ENCODE data around the gene RAD18. TPM values are rescaled to one million over a fixed set of nuclear protein-coding genes. Genes with fewer than 3 reads are reported as not detected.

RAD18 gene
- total RNA-seq, 1 donor from 2014 or later: 6.0 TPM

- peaks cover 10% of the 10 kb centered on the region for H3K36me3 Mint-ChIP-seq (ENCODE audit: low read depth, unreplicated experiment)
- H3K4me3 ChIP-seq (ENCODE audit: insufficient read depth, low read depth, low read length): no peak overlapping the region
These were observed 78.5 kb downstream of the RAD18 start for GRCh38 chr3:8884630-8885290.

GRCh38 chr3:8882642-8883041, 80.6 kb downstream of the RAD18 start:
- Histone ChIP-seq H3K4me1 (ENCODE audit: insufficient read depth, low read length) (peaks cover 26% of the 10 kb centered on the region), H3K27ac (ENCODE audit: low read depth, low read length) (no peak overlapping the region), H2AFZ (ENCODE audit: low read depth, low read length) (no peak overlapping the region), H3K36me3 (ENCODE audit: insufficient read depth, low read length) (peaks cover 10% of the 10 kb centered on the region), H3K27me3 (ENCODE audit: insufficient read depth, low read length) (no peaks in the 10 kb centered on the region), H3K9ac (ENCODE audit: low read length) (no peak overlapping the region), H3K4me3 (ENCODE audit: insufficient read depth, low read depth, low read length) (no peak overlapping the region), H3K9me3 (ENCODE audit: insufficient read depth, low read depth, low read length) (no peaks in the 10 kb centered on the region), H3K79me2 (ENCODE audit: insufficient read depth, low read length) (no peaks in the 10 kb centered on the region), H4K20me1 (ENCODE audit: insufficient read depth, low read length) (no peaks in the 10 kb centered on the region), H3K4me2 (ENCODE audit: low read length) (no peak overlapping the region)
- H3K36me3 Mint-ChIP-seq (ENCODE audit: low read depth, unreplicated experiment): peaks cover 10% of the 10 kb centered on the region
- H3K4me1 Mint-ChIP-seq (ENCODE audit: low read depth, unreplicated experiment): peaks cover 27% of the 10 kb centered on the region
- peaks cover 5% of the 10 kb centered on the region for H3K9me3 Mint-ChIP-seq (ENCODE audit: unreplicated experiment)
- H3K4me3 Mint-ChIP-seq (ENCODE audit: unreplicated experiment): no peak overlapping the region
- DNase-seq (ENCODE audit: low read depth) (no peak), FAIRE-seq (no peak)
- H3K27ac Mint-ChIP-seq (ENCODE audit: unreplicated experiment): no peak overlapping the region
- no peaks in the 10 kb centered on the region for H3K27me3 Mint-ChIP-seq (ENCODE audit: low read depth, unreplicated experiment)
- TF ChIP-seq EZH2 (IDR thresholded peaks at IDR 0.05; ENCODE audit: insufficient read depth, low read length) (no peak), CTCF (IDR thresholded peaks at IDR 0.05; ENCODE audit: insufficient read depth, low read depth, low read length) (no peak)

More at GRCh38 chr3:8884630-8885290, 78.5 kb downstream of the RAD18 start:
- Histone ChIP-seq H3K4me2 (ENCODE audit: low read length) (no peak overlapping the region), H2AFZ (ENCODE audit: low read depth, low read length) (no peak overlapping the region), H3K9ac (ENCODE audit: low read length) (no peak overlapping the region), H3K9me3 (ENCODE audit: insufficient read depth, low read depth, low read length) (no peaks in the 10 kb centered on the region), H3K79me2 (ENCODE audit: insufficient read depth, low read length) (no peaks in the 10 kb centered on the region), H3K27me3 (ENCODE audit: insufficient read depth, low read length) (no peaks in the 10 kb centered on the region), H3K27ac (ENCODE audit: low read depth, low read length) (peak overlapping the region; percentile 29), H4K20me1 (ENCODE audit: insufficient read depth, low read length) (no peaks in the 10 kb centered on the region), H3K4me1 (ENCODE audit: insufficient read depth, low read length) (peaks cover 41% of the 10 kb centered on the region), H3K36me3 (ENCODE audit: insufficient read depth, low read length) (peaks cover 10% of the 10 kb centered on the region)
- Mint-ChIP-seq H3K4me1 (ENCODE audit: low read depth, unreplicated experiment) (peaks cover 44% of the 10 kb centered on the region), H3K27ac (ENCODE audit: unreplicated experiment) (no peak overlapping the region), H3K27me3 (ENCODE audit: low read depth, unreplicated experiment) (no peaks in the 10 kb centered on the region), H3K4me3 (ENCODE audit: unreplicated experiment) (no peak overlapping the region), H3K9me3 (ENCODE audit: unreplicated experiment) (peaks cover 3% of the 10 kb centered on the region)
- TF ChIP-seq CTCF (IDR thresholded peaks at IDR 0.05; ENCODE audit: insufficient read depth, low read depth, low read length) (no peak), EZH2 (IDR thresholded peaks at IDR 0.05; ENCODE audit: insufficient read depth, low read length) (no peak)
- FAIRE-seq (no peak), DNase-seq (ENCODE audit: low read depth) (peak; percentile 68)

DNA sequence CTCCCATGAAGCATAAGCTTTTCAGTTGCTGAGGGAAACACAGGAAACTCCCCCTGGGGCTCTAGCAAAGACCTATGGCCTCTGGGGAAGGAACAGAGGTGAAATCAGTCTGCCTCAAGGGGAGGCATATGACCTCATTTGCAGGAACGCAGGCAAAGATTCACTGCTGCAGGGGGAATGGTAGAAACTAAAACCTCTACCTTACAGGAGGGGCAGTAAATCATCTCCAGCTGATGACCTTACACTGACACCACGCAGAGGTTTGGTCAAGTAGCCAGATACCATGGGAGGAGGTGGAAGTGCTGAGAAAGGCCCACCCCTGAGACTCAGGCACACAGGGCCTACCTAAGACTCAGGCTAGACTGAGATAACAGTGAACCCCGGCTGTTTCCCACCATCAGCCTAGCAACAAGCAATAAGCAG, 81.1 kb downstream of the RAD18 start:
- Mint-ChIP-seq H3K27me3 (ENCODE audit: low read depth, unreplicated experiment) (no peaks in the 10 kb centered on the region), H3K27ac (ENCODE audit: unreplicated experiment) (no peak overlapping the region), H3K36me3 (ENCODE audit: low read depth, unreplicated experiment) (peaks cover 10% of the 10 kb centered on the region), H3K9me3 (ENCODE audit: unreplicated experiment) (peaks cover 5% of the 10 kb centered on the region), H3K4me3 (ENCODE audit: unreplicated experiment) (no peak overlapping the region), H3K4me1 (ENCODE audit: low read depth, unreplicated experiment) (peaks cover 23% of the 10 kb centered on the region)
- FAIRE-seq: no peak
- Histone ChIP-seq H3K4me3 (ENCODE audit: insufficient read depth, low read depth, low read length) (no peak overlapping the region), H3K27ac (ENCODE audit: low read depth, low read length) (no peak overlapping the region), H2AFZ (ENCODE audit: low read depth, low read length) (no peak overlapping the region), H3K27me3 (ENCODE audit: insufficient read depth, low read length) (no peaks in the 10 kb centered on the region), H3K9ac (ENCODE audit: low read length) (no peak overlapping the region), H3K36me3 (ENCODE audit: insufficient read depth, low read length) (peaks cover 10% of the 10 kb centered on the region), H3K4me1 (ENCODE audit: insufficient read depth, low read length) (peaks cover 21% of the 10 kb centered on the region), H3K9me3 (ENCODE audit: insufficient read depth, low read depth, low read length) (no peaks in the 10 kb centered on the region), H3K79me2 (ENCODE audit: insufficient read depth, low read length) (no peaks in the 10 kb centered on the region), H4K20me1 (ENCODE audit: insufficient read depth, low read length) (no peaks in the 10 kb centered on the region), H3K4me2 (ENCODE audit: low read length) (no peak overlapping the region)
- no peak for TF ChIP-seq EZH2 (IDR thresholded peaks at IDR 0.05; ENCODE audit: insufficient read depth, low read length)
- no peak for TF ChIP-seq CTCF (IDR thresholded peaks at IDR 0.05; ENCODE audit: insufficient read depth, low read depth, low read length)
- no peak for DNase-seq (ENCODE audit: low read depth)

Data from astrocyte (in vitro differentiated cells and primary cell).